IMR-90 (cell line): Measurements from ENCODE around the gene DNAJC4. TPM values are rescaled to one million over a fixed set of nuclear protein-coding genes. Genes with fewer than 3 reads are reported as not detected.

ENCODE experiments used
- ATAC-seq: fragments of 200-7000 bp; cut with Tn5 transposase; 2 replicates; pipeline ENCODE4 v1.9.1; 2020; ENCODE audit warnings: low read depth, mild to moderate bottlenecking, moderate library complexity
- BruUV-seq: library from RNA; stranded (reverse); fragments of 400-500 nt; replicated peaks from 2 replicates; lab custom pipeline; 2021; lab: Mats Ljungman, UMichigan
- CTCF ChIA-PET: fragments of 300-600 bp; formaldehyde crosslinking; extraction: SDS; loops from one replicate; lab custom pipeline; 2021; ENCODE audit warnings: antibody characterized with exemption; lab: Yijun Ruan, JAX
- POLR2A ChIA-PET: fragments of 300-600 bp; sonication (Branson Sonifier 250); formaldehyde crosslinking; loops from one replicate; lab custom pipeline; 2022; ENCODE audit warnings: antibody characterized with exemption; ENCODE audit not compliant: unreplicated experiment; lab: Charles Lee
- DNase-seq: peaks from one replicate; pipeline ENCODE4 v3.0.0; 2013
- H2AFZ ChIP-seq: replicated peaks from 2 replicates; pipeline ENCODE3; 2013; ENCODE audit warnings: low read length, mild to moderate bottlenecking; ENCODE audit not compliant: poor library complexity
- H2AK5ac ChIP-seq: 2 replicates; pipeline ENCODE4 v1.6.1; 2013; ENCODE audit warnings: low read depth, low read length, inconsistent platforms
- H2AK9ac ChIP-seq: replicated peaks from 2 replicates; pipeline ENCODE3; 2013; ENCODE audit warnings: mild to moderate bottlenecking, low read depth, low read length, moderate library complexity; ENCODE audit not compliant: poor library complexity
- H2BK120ac ChIP-seq: 2 replicates; pipeline ENCODE4 v1.6.1; 2013; ENCODE audit warnings: low read depth, low read length, inconsistent platforms
- H2BK15ac ChIP-seq: 3 replicates; pipeline ENCODE4 v1.6.1; 2013; ENCODE audit warnings: low read depth, low read length, inconsistent platforms
- H2BK20ac ChIP-seq: 2 replicates; pipeline ENCODE4 v1.6.1; 2013; ENCODE audit warnings: low read depth, mild to moderate bottlenecking, inconsistent platforms, low read length, moderate library complexity
- H2BK5ac ChIP-seq: 2 replicates; pipeline ENCODE4 v1.6.1; 2013; ENCODE audit warnings: mild to moderate bottlenecking, low read depth, low read length, inconsistent platforms; ENCODE audit not compliant: poor library complexity, severe bottlenecking
- H3K14ac ChIP-seq: replicated peaks from 2 replicates; pipeline ENCODE4 v1.6.1; 2013; ENCODE audit warnings: low read depth, low read length, inconsistent platforms
- H3K18ac ChIP-seq: 2 replicates; pipeline ENCODE4 v1.6.1; 2013; ENCODE audit warnings: low read depth, low read length, control low read depth
- H3K23ac ChIP-seq: 2 replicates; pipeline ENCODE4 v1.6.1; 2013; ENCODE audit warnings: low read depth, low read length, inconsistent platforms
- H3K27ac ChIP-seq: 2 replicates; pipeline ENCODE4 v1.5.1; 2013; ENCODE audit warnings: mild to moderate bottlenecking, control low read depth, low read length; ENCODE audit not compliant: insufficient read depth
- H3K27me3 ChIP-seq: 2 replicates; pipeline ENCODE4 v1.6.1; 2013; ENCODE audit warnings: low read length; ENCODE audit not compliant: control insufficient read depth, insufficient read depth
- H3K36me3 ChIP-seq: 2 replicates; pipeline ENCODE4 v1.6.1; 2013; ENCODE audit warnings: low read length, mixed read lengths; ENCODE audit not compliant: control insufficient read depth, insufficient read depth
- H3K4ac ChIP-seq: 2 replicates; pipeline ENCODE4 v1.6.1; 2013; ENCODE audit warnings: low read depth, low read length, inconsistent platforms
- H3K4me1 ChIP-seq: 2 replicates; pipeline ENCODE4 v1.6.1; 2013; ENCODE audit warnings: low read length, mixed read lengths; ENCODE audit not compliant: control insufficient read depth, insufficient read depth
- H3K4me2 ChIP-seq: 2 replicates; pipeline ENCODE4 v1.6.1; 2013; ENCODE audit warnings: low read depth, mild to moderate bottlenecking, control low read depth, low read length, moderate library complexity
- H3K4me3 ChIP-seq: 2 replicates; pipeline ENCODE4 v1.5.1; 2013; ENCODE audit warnings: low read depth, mild to moderate bottlenecking, control low read depth, low read length, moderate library complexity; ENCODE audit not compliant: insufficient read depth
- H3K56ac ChIP-seq: 2 replicates; pipeline ENCODE4 v1.6.1; 2013; ENCODE audit warnings: low read length, inconsistent platforms; ENCODE audit not compliant: insufficient read depth; ENCODE audit errors: extremely low read depth
- H3K79me1 ChIP-seq, 2 experiments: 2 replicates each; pipeline ENCODE4 v1.6.1; 2013; ENCODE audit warnings: low read length in 2 of 2, inconsistent platforms in 1 of 2, low read depth in 1 of 2
- H3K9ac ChIP-seq: 2 replicates; pipeline ENCODE4 v1.6.1; 2013; ENCODE audit warnings: low read depth, low read length, control low read depth
- H3K9me1 ChIP-seq: 2 replicates; pipeline ENCODE4 v1.6.1; 2013; ENCODE audit warnings: low read length, inconsistent platforms; ENCODE audit not compliant: insufficient read depth
- H3K9me3 ChIP-seq: 2 replicates; pipeline ENCODE4 v1.6.1; 2013; ENCODE audit warnings: low read length; ENCODE audit not compliant: control insufficient read depth, insufficient read depth
- H4K20me1 ChIP-seq: 2 replicates; pipeline ENCODE4 v1.6.1; 2013; ENCODE audit warnings: low read length, inconsistent platforms; ENCODE audit not compliant: insufficient read depth
- H4K5ac ChIP-seq: 2 replicates; pipeline ENCODE4 v1.6.1; 2013; ENCODE audit warnings: mild to moderate bottlenecking, low read depth, low read length, control low read depth
- H4K8ac ChIP-seq, 2 experiments: 2 replicates each; pipeline ENCODE4 v1.6.1; 2013; ENCODE audit warnings: low read depth in 2 of 2, low read length in 2 of 2, control low read depth in 1 of 2, inconsistent platforms in 1 of 2
- H4K91ac ChIP-seq: 2 replicates; pipeline ENCODE4 v1.6.1; 2013; ENCODE audit warnings: low read depth, low read length, inconsistent platforms; ENCODE audit not compliant: insufficient read depth
- CEBPB ChIP-seq: IDR thresholded peaks from 2 replicates; pipeline ENCODE4 v1.6.1; 2012; ENCODE audit warnings: low read depth, low read length, improper control_type of control experiment
- WGBS, 2 experiments: methylation state at CpG; one replicate each; pipeline versions ENCODE4 v1.1.5 to v1.1.7; 2013; ENCODE audit warnings: missing lambda C conversion rate in 2 of 2; ENCODE audit not compliant: insufficient read length in 1 of 2; ENCODE audit errors: extremely low coverage in 2 of 2; 5-methylcytosine and 5-hydroxymethylcytosine counted together
- dilution Hi-C: fragments of 300-500 bp; cut with HindIII; formaldehyde crosslinking; loops from one replicate; pipeline ENCODE4 v1.14.3; 2018; ENCODE audit warnings: low sequenced_read_pairs; ENCODE audit not compliant: unreplicated experiment
- in situ Hi-C: fragments of 300-500 bp; cut with MboI; formaldehyde crosslinking; loops from 3 replicates; pipeline ENCODE4 v1.14.3; 2019; ENCODE audit warnings: low sequenced_read_pairs, inconsistent platforms, mixed read lengths
- intact Hi-C: fragments of 100-400 bp; cut with micrococcal nuclease; formaldehyde crosslinking; loops from 2 replicates; pipeline ENCODE4 v1.10.0; 2022
- polyA plus RNA-seq, 3 experiments: library from polyadenylated mRNA; depleted of rRNA; stranded (reverse); fragments of >200 nt; gene quantifications; 2 replicates each; pipeline ENCODE4 v1.2.3, GENCODE V29; 2012; ENCODE audit warnings: low replicate concordance in 1 of 3
- total RNA-seq: library from RNA; depleted of rRNA; stranded (reverse); fragments of >200 nt; gene quantifications from 2 replicates; pipeline ENCODE4 v1.2.3, GENCODE V29; 2012

The DNAJC4 gene
- total and polyA plus RNA-seq, 2 of the 4 experiments (the other 2 are of a cell fraction): 2.2 to 22.8 TPM

DNA sequence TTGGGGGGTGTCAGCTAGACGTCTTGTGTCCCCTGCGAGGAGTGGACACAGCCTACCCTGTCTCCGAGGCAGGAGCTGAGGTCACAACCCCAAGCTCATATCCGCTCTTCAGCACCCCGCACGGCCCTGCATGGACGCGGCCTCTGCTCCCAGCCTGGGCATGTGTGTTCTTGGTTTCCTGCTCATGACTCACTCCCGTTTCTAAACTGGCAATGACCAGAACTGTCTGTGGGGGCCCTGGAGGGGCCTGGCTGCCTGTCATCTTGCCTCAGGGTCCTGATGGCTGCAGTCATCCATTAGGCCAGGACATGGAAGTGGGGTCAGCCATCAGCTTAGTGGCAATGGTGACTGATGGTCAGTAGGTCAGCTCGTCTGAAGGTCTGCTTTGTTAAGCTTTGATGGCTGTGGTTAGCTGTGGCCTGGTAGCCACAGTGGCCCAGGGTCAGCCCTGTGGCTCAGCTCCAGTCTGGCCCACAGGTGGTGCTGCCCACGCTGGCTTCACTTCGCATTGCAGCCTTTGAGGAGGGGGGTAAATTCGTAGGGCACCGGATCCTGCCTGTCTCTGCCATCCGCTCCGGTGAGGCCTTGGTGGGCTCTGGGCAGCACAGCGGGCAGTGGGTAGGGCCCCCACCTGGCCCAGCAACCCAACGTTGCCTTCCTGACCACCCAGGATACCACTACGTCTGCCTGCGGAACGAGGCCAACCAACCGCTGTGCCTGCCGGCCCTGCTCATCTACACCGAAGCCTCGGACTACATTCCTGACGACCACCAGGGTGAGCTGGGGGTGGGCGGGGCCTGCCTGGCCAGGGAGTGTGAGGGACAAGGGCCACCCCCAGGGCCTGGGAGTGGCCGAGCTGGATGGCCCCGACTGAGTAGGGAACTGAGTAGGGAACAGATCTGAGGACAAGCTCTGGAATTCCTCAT, 32.9 kb downstream of the DNAJC4 start:
- Histone ChIP-seq H3K14ac (no peak overlapping the region), H3K4ac (no peak overlapping the region; the same call in 1 of the 2 replicates), H3K9ac (no peak overlapping the region), H3K36me3 (peaks cover 55% of the 10 kb centered on the region), H4K8ac (peak overlapping the region in 1 of 2 experiments; percentile 69; a peak in 1 of 4 replicates), H3K4me1 (peaks cover 10% of the 10 kb centered on the region), H4K91ac (no peak overlapping the region), H3K27me3 (no peaks in the 10 kb centered on the region), H3K4me2 (no peak overlapping the region), H2BK15ac (no peak overlapping the region), H2AFZ (peak overlapping the region; percentile 40), H3K9me1 (0 out of 2 replicates have a peak, but pooled peaks cover 5% of the 10 kb centered on the region), H3K23ac (no peak overlapping the region), H2BK5ac (peak overlapping the region; percentile 34), H2BK20ac (no peak overlapping the region), H3K9me3 (no peaks in the 10 kb centered on the region), H3K4me3 (no peak overlapping the region), H3K27ac (no peak overlapping the region), H2AK9ac (peak overlapping the region; percentile 75), H2AK5ac (peak overlapping the region; percentile 6; the same call in 1 of the 2 replicates), H3K79me1 (peaks cover 7 to 34% of the 10 kb centered on the region in 2 experiments; a peak in 2 of 4 replicates), H3K56ac (no peak overlapping the region), H4K5ac (peak overlapping the region; percentile 59; the same call in 1 of the 2 replicates), H3K18ac (no peak overlapping the region), H2BK120ac (no peak overlapping the region), H4K20me1 (no peaks in the 10 kb centered on the region)
- ChIA-PET POLR2A (interaction anchor here (0.5 kb wide), 1 partner anchor 11 kb away, joined by 3 read pairs; no protein-coding TSS in a partner anchor), CTCF (no interaction called here)
- peak; percentile 54 for ATAC-seq
- peak; percentile 56 for DNase-seq
- 80% methylated on average over 5 of the region's 29 CpGs; no CpG with 5 or more reads in 1 of the 2 experiments for WGBS, 2 experiments
- in situ Hi-C loops: no loop called here
- no TSS peak for BruUV-seq
- dilution Hi-C loops: no loop called here
- no peak for TF ChIP-seq CEBPB
- intact Hi-C loops: no loop called here
